ENCODE results near the gene ARVCF. TPM values are rescaled to one million over a fixed set of nuclear protein-coding genes. Genes with fewer than 3 reads are reported as not detected.

The ARVCF gene
- total and polyA plus RNA-seq, 5 donors from 2014 or later = 0.39 to 2.7 (median 0.47) TPM; not detected in 1

DNA sequence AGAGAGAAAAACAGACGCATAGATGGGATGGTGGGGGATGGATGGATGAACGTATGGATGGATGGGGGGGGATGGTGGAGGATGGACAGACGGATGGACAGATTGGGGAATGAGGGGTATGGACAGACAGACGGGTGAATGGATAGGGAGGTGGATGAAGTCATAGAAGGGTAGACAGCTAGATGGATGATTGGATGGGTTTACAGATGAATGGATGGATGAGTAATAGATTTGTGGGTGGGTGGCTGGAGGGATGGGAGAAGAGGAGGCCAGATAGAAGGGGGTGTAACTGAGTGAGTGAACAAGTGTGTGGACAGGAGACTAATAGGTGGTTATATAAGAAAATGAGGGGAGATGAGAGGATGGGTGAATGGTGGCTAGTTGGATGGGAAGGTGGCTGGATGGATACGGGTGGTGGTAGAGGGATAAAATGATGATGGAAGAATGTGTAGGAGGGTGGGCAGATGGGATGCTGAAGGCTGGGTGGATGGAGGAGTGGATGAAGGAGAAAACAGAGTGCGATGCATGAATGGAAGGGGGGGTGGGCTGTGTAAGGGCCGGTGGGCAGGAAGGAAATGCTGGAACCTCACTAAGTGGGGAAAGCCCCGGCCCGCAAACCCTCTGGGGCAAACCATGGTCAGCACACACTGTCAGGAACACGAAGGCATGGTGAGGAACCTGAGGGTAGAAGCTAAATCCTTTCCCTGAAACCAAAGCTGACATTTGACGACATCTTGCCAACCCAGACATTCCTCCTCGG is 21.6 kb downstream of the ARVCF start:
- H3K4me1 ChIP-seq (ENCODE audit: control insufficient read depth, insufficient read depth, low read length, poor library complexity, severe bottlenecking) = no peaks in the 10 kb centered on the region
- no peaks in the 10 kb centered on the region for H3K9me3 Mint-ChIP-seq

GRCh38 chr22:19993926-19994325 is 22.7 kb downstream of the ARVCF start:
- no peaks in the 10 kb centered on the region for H3K27me3 Mint-ChIP-seq
- ATAC-seq (ENCODE audit: low read depth in 2 of 2) (no peak), DNase-seq (no peak)
- H3K36me3 Mint-ChIP-seq = no peaks in the 10 kb centered on the region
- Histone ChIP-seq H3K4me1 (ENCODE audit: control insufficient read depth, insufficient read depth, low read length, poor library complexity, severe bottlenecking) (no peaks in the 10 kb centered on the region), H3K36me3 (ENCODE audit: control insufficient read depth, insufficient read depth, low read length) (no peaks in the 10 kb centered on the region), H3K27ac (ENCODE audit: insufficient read depth, low read length, poor library complexity, severe bottlenecking) (no peak overlapping the region), H3K4me3 (ENCODE audit: low read depth, low read length) (no peak overlapping the region), H3K9me3 (ENCODE audit: control insufficient read depth in 2 of 2, low read length in 2 of 2) (no peaks in the 10 kb centered on the region), H3K27me3 (ENCODE audit: control insufficient read depth, insufficient read depth, low read length) (no peaks in the 10 kb centered on the region)
- no peaks in the 10 kb centered on the region for H3K9me3 Mint-ChIP-seq
- no peak overlapping the region for H3K27ac Mint-ChIP-seq
- no peak overlapping the region for H3K4me3 Mint-ChIP-seq
- H3K4me1 Mint-ChIP-seq = no peaks in the 10 kb centered on the region

More for the DNA sequence above, 21.6 kb downstream of the ARVCF start:
- no peaks in the 10 kb centered on the region for H3K27me3 ChIP-seq (ENCODE audit: control insufficient read depth, insufficient read depth, low read length)
- Mint-ChIP-seq H3K27ac (no peak overlapping the region), H3K27me3 (no peaks in the 10 kb centered on the region), H3K36me3 (no peaks in the 10 kb centered on the region), H3K4me1 (no peaks in the 10 kb centered on the region), H3K4me3 (no peak overlapping the region)
- DNase-seq = no peak
- ATAC-seq (ENCODE audit: low read depth in 2 of 2) = no peak
- H3K36me3 ChIP-seq (ENCODE audit: control insufficient read depth, insufficient read depth, low read length) = no peaks in the 10 kb centered on the region
- H3K27ac ChIP-seq (ENCODE audit: insufficient read depth, low read length, poor library complexity, severe bottlenecking) = no peak overlapping the region
- H3K9me3 ChIP-seq (ENCODE audit: control insufficient read depth in 2 of 2, low read length in 2 of 2) = no peaks in the 10 kb centered on the region
- H3K4me3 ChIP-seq (ENCODE audit: low read depth, low read length) = no peak overlapping the region

- Mint-ChIP-seq H3K27me3 (no peaks in the 10 kb centered on the region), H3K4me3 (no peak overlapping the region), H3K9me3 (no peaks in the 10 kb centered on the region), H3K27ac (no peak overlapping the region), H3K36me3 (no peaks in the 10 kb centered on the region), H3K4me1 (peaks cover 0 to 2% (median 0%) of the 10 kb centered on the region in 4 donors)
- H3K27ac ChIP-seq (ENCODE audit: insufficient read depth, low read length, poor library complexity, severe bottlenecking) = no peak overlapping the region
- H3K9me3 ChIP-seq (ENCODE audit: control insufficient read depth in 2 of 2, low read length in 2 of 2) = no peaks in the 10 kb centered on the region
- no peaks in the 10 kb centered on the region for H3K4me1 ChIP-seq (ENCODE audit: control insufficient read depth, insufficient read depth, low read length, poor library complexity, severe bottlenecking)
- H3K4me3 ChIP-seq (ENCODE audit: low read depth, low read length) = no peak overlapping the region
- ATAC-seq (ENCODE audit: low read depth in 2 of 2) = no peak
- no peak for DNase-seq
- H3K27me3 ChIP-seq (ENCODE audit: control insufficient read depth, insufficient read depth, low read length) = no peaks in the 10 kb centered on the region
- no peaks in the 10 kb centered on the region for H3K36me3 ChIP-seq (ENCODE audit: control insufficient read depth, insufficient read depth, low read length)
Observed at GRCh38 chr22:19992921-19993355, 23.7 kb downstream of the ARVCF start.

GRCh38 chr22:19992481-19992911 is 24.1 kb downstream of the ARVCF start:
- Histone ChIP-seq H3K4me1 (ENCODE audit: control insufficient read depth, insufficient read depth, low read length, poor library complexity, severe bottlenecking) (no peaks in the 10 kb centered on the region), H3K27me3 (ENCODE audit: control insufficient read depth, insufficient read depth, low read length) (no peaks in the 10 kb centered on the region), H3K4me3 (ENCODE audit: low read depth, low read length) (no peak overlapping the region), H3K36me3 (ENCODE audit: control insufficient read depth, insufficient read depth, low read length) (no peaks in the 10 kb centered on the region), H3K27ac (ENCODE audit: insufficient read depth, low read length, poor library complexity, severe bottlenecking) (no peak overlapping the region), H3K9me3 (ENCODE audit: control insufficient read depth in 2 of 2, low read length in 2 of 2) (no peaks in the 10 kb centered on the region)
- Mint-ChIP-seq H3K4me3 (no peak overlapping the region), H3K36me3 (no peaks in the 10 kb centered on the region), H3K27ac (no peak overlapping the region), H3K27me3 (no peaks in the 10 kb centered on the region), H3K9me3 (no peaks in the 10 kb centered on the region), H3K4me1 (peaks cover 0 to 2% (median 0%) of the 10 kb centered on the region in 4 donors)
- DNase-seq = no peak
- ATAC-seq (ENCODE audit: low read depth in 2 of 2) = no peak

- Histone ChIP-seq H3K27me3 (ENCODE audit: control insufficient read depth, insufficient read depth, low read length) (no peaks in the 10 kb centered on the region), H3K4me1 (ENCODE audit: control insufficient read depth, insufficient read depth, low read length, poor library complexity, severe bottlenecking) (peaks cover under 1% of the 10 kb centered on the region), H3K27ac (ENCODE audit: insufficient read depth, low read length, poor library complexity, severe bottlenecking) (no peak overlapping the region), H3K9me3 (ENCODE audit: control insufficient read depth in 2 of 2, low read length in 2 of 2) (no peaks in the 10 kb centered on the region), H3K36me3 (ENCODE audit: control insufficient read depth, insufficient read depth, low read length) (no peaks in the 10 kb centered on the region), H3K4me3 (ENCODE audit: low read depth, low read length) (no peak overlapping the region)
- no peaks in the 10 kb centered on the region for H3K27me3 Mint-ChIP-seq
- H3K27ac Mint-ChIP-seq = no peak overlapping the region
- H3K36me3 Mint-ChIP-seq = no peaks in the 10 kb centered on the region
- H3K4me1 Mint-ChIP-seq = peaks cover 0 to 2% (median 0%) of the 10 kb centered on the region in 4 donors
- no peaks in the 10 kb centered on the region for H3K9me3 Mint-ChIP-seq
- DNase-seq (no peak), ATAC-seq (ENCODE audit: low read depth in 2 of 2) (no peak)
- no peak overlapping the region for H3K4me3 Mint-ChIP-seq
Observed at GRCh38 chr22:19991645-19992451, 24.8 kb downstream of the ARVCF start.

- H3K4me3 Mint-ChIP-seq = no peak overlapping the region
- Histone ChIP-seq H3K4me3 (ENCODE audit: low read depth, low read length) (no peak overlapping the region), H3K27ac (ENCODE audit: insufficient read depth, low read length, poor library complexity, severe bottlenecking) (no peak overlapping the region), H3K9me3 (ENCODE audit: control insufficient read depth in 2 of 2, low read length in 2 of 2) (no peaks in the 10 kb centered on the region), H3K27me3 (ENCODE audit: control insufficient read depth, insufficient read depth, low read length) (no peaks in the 10 kb centered on the region), H3K36me3 (ENCODE audit: control insufficient read depth, insufficient read depth, low read length) (no peaks in the 10 kb centered on the region), H3K4me1 (ENCODE audit: control insufficient read depth, insufficient read depth, low read length, poor library complexity, severe bottlenecking) (peaks cover 6% of the 10 kb centered on the region)
- no peak for ATAC-seq (ENCODE audit: low read depth in 2 of 2)
- no peak overlapping the region for H3K27ac Mint-ChIP-seq
- no peaks in the 10 kb centered on the region for H3K36me3 Mint-ChIP-seq
- H3K4me1 Mint-ChIP-seq = peaks cover 0 to 3% (median 0%) of the 10 kb centered on the region in 4 donors
- no peak for DNase-seq
- no peaks in the 10 kb centered on the region for H3K9me3 Mint-ChIP-seq
- H3K27me3 Mint-ChIP-seq = no peaks in the 10 kb centered on the region
Observed at GRCh38 chr22:19991395-19991644, 25.3 kb downstream of the ARVCF start.

DNA sequence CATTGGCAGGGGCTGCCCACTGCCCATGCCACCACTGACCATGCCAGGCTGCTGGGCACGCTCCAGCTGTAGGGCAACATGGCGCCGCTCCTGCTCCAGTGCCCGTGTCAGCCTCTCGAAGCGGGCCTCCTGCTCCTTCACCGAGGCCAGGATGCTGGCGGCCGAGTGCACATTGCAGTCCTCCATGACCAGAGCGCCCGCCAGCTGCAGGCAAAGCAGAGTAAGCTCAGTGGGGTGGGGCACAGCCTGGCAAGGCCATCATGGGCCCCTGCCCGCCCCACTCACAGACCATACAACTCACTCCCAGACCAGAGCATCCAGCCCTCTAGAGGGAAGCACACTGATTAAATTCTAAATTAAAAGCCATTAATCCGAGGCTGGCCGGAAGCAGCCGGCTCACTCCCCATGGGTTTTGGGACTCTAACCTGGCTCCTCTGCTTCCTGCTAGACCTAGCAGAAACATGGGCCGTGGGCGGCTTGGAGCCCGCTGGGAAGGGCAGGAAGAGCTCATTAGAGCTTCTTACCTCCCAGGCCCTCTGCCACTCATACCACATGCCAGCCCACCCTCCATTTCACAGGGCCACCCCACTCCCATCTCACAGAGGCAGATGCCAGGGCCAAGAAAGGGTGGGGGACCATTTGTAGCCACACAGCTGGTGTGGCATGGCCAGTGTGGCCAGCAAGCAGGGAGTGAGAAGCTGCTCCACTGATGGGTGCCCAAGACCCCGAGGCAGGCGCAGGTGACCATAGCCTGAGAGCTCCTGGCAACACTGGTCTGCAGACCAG is 25.8 kb downstream of the ARVCF start:
- no peak overlapping the region for H3K27ac ChIP-seq (ENCODE audit: insufficient read depth, low read length, poor library complexity, severe bottlenecking)
- H3K4me1 ChIP-seq (ENCODE audit: control insufficient read depth, insufficient read depth, low read length, poor library complexity, severe bottlenecking) = peaks cover 11% of the 10 kb centered on the region
- ATAC-seq (ENCODE audit: low read depth in 2 of 2) (no peak), DNase-seq (no peak)
- Mint-ChIP-seq H3K27ac (no peak overlapping the region), H3K9me3 (no peaks in the 10 kb centered on the region), H3K27me3 (no peaks in the 10 kb centered on the region), H3K4me1 (peaks cover 0 to 7% (median 0%) of the 10 kb centered on the region in 4 donors), H3K36me3 (no peaks in the 10 kb centered on the region), H3K4me3 (no peak overlapping the region)
- no peaks in the 10 kb centered on the region for H3K27me3 ChIP-seq (ENCODE audit: control insufficient read depth, insufficient read depth, low read length)
- H3K9me3 ChIP-seq (ENCODE audit: control insufficient read depth in 2 of 2, low read length in 2 of 2) = no peaks in the 10 kb centered on the region
- no peak overlapping the region for H3K4me3 ChIP-seq (ENCODE audit: low read depth, low read length)
- no peaks in the 10 kb centered on the region for H3K36me3 ChIP-seq (ENCODE audit: control insufficient read depth, insufficient read depth, low read length)
